ENCODE measurements around the gene LOXL1. TPM values are rescaled to one million over a fixed set of nuclear protein-coding genes. Genes with fewer than 3 reads are reported as not detected.

LOXL1 gene
- polyA plus RNA-seq, 1 experiment, result 92.9 TPM

DNA sequence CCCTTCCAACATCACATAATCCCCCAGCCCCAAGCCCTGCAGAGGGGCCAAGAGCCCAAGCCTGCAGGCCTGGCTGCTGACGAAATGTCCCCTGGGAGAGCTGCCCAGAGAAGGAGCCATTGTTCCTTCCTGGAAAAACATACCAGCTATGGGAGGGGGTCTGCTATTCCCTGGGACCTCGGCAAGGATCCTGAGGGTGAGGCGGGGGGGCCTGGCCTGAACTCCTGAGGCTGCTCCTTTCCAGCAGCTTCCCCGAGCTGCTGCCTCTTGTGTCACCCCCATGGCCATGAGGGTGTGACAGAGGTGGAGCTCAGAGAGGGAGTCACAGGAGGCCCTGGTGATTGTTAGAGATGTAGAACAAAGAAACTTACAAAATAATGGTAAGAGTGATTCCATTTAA, 12.9 kb downstream of the LOXL1 start:
- no peak for TF ChIP-seq CTCF (IDR thresholded peaks at IDR 0.05; ENCODE audit: insufficient read depth, low read depth, low read length)
- Histone ChIP-seq H3K36me3 (ENCODE audit: control insufficient read depth, insufficient read depth, low read length) (peaks cover 2% of the 10 kb centered on the region), H3K4me3 (ENCODE audit: low read depth, low read length) (no peak overlapping the region), H3K27me3 (ENCODE audit: control insufficient read depth, insufficient read depth, low read length) (no peaks in the 10 kb centered on the region)
- CTCF ChIA-PET, result interaction anchor here (0.7 to 2.9 kb wide), 3 partner anchors 12 to 18 kb away, joined by 3 to 13 read pairs (median 6); partner anchors contain the start of gene LOXL1
- no peak for DNase-seq (ENCODE audit: low read depth)
- POLR2A ChIA-PET, result interaction anchor here (1.8 kb wide), 1 partner anchor 18 kb away, joined by 6 read pairs; no protein-coding TSS in a partner anchor

DNA sequence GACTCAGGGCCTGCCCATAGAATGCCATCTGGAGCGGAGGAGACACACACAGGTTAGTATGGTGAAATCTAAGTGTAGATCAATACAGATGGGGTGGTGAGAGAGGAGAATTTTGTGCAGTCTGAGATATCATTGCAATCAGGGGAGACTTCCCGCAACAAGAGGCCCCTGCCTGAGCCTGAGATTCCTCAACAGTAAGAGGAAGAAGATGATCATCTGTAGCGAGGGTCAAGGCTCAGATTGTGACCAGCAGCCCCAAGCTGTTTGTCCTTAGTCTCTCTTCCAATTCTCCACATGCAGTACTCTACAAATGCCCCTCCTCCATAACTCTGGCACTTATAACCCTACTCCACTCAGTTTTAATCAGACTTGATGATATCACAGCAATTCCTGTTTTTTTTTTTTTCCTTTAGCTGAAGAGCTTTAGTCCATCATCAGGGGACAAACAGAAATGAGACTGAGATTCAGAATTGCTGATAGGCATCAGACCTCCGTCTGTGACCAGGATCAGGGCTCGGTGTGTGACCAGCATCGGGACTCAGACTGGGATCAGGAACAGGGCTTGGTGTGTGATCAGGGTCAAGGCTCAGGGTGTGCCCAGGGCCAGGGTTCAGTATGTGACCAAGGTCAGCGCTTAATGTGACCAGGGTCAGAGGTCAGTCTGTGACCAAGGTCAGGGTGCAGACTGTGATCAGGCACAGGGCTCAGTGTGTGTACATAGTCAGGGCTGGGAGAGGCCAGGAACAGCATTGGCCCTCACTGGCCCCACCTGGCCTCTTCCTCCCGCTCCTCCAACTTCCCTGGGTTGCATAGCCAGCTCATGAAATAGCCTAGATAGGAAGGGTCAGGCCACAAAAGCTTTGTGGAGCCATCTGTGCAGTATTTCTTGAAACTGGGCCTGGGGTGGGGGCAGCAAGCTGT, 14.1 kb downstream of the LOXL1 start:
- Histone ChIP-seq H3K36me3 (ENCODE audit: control insufficient read depth, insufficient read depth, low read length) (peaks cover 5% of the 10 kb centered on the region), H3K27me3 (ENCODE audit: control insufficient read depth, insufficient read depth, low read length) (no peaks in the 10 kb centered on the region), H3K4me3 (ENCODE audit: low read depth, low read length) (no peak overlapping the region)
- no peak for TF ChIP-seq CTCF (IDR thresholded peaks at IDR 0.05; ENCODE audit: insufficient read depth, low read depth, low read length)
- POLR2A ChIA-PET, result interaction anchor here (0.7 to 1.8 kb wide), 2 partner anchors 16 to 213 kb away, joined by 3 to 6 read pairs; no protein-coding TSS in a partner anchor
- CTCF ChIA-PET, result interaction anchor here (1.0 to 2.9 kb wide), 7 partner anchors 9 to 42 kb away, joined by 3 to 13 read pairs (median 4); partner anchors contain the start of gene LOXL1
- DNase-seq (ENCODE audit: low read depth), result no peak

DNA sequence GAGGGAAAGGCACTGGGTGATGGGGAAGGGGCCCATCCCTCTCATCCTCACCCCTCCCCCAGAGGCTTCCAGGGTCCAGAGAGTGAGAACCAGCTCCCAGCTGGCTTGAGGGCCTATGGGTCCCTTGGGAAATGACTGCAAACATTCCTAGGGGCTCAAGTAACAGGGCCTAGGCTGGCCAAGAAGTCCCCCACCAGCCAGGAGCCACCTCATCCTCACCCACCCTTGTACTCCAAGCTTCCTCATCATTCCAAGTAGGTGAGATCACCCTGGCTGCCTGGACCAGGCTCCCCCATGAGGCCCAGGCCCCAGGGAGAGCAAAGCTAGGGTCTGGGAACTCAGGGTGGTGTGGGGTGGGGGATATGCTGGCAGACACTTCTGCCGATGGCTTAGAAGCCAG, 14.8 kb downstream of the LOXL1 start:
- POLR2A ChIA-PET, result no interaction called here
- H3K27me3 ChIP-seq (ENCODE audit: control insufficient read depth, insufficient read depth, low read length), result no peaks in the 10 kb centered on the region
- peak; percentile 53 for DNase-seq (ENCODE audit: low read depth)
- CTCF ChIA-PET, result interaction anchor here (1.0 to 2.9 kb wide), 5 partner anchors 8 to 25 kb away, joined by 3 to 13 read pairs (median 4); partner anchors contain the start of gene LOXL1
- no peak overlapping the region for H3K4me3 ChIP-seq (ENCODE audit: low read depth, low read length)
- H3K36me3 ChIP-seq (ENCODE audit: control insufficient read depth, insufficient read depth, low read length), result peaks cover 5% of the 10 kb centered on the region
- TF ChIP-seq CTCF (IDR thresholded peaks at IDR 0.05; ENCODE audit: insufficient read depth, low read depth, low read length), result no peak

- Histone ChIP-seq H3K27me3 (ENCODE audit: control insufficient read depth, insufficient read depth, low read length) (no peaks in the 10 kb centered on the region), H3K4me3 (ENCODE audit: low read depth, low read length) (no peak overlapping the region), H3K36me3 (ENCODE audit: control insufficient read depth, insufficient read depth, low read length) (peaks cover 7% of the 10 kb centered on the region)
- DNase-seq (ENCODE audit: low read depth), result no peak
- ChIA-PET CTCF (interaction anchor here (1.5 to 2.9 kb wide), 3 partner anchors 10 to 23 kb away, joined by 4 to 13 read pairs (median 8); partner anchors contain the start of gene LOXL1), POLR2A (no interaction called here)
- no peak for TF ChIP-seq CTCF (IDR thresholded peaks at IDR 0.05; ENCODE audit: insufficient read depth, low read depth, low read length)
Measured at GRCh38 chr15:73941449-73941848, 15.2 kb downstream of the LOXL1 start.
